Activated CD4-positive, alpha-beta T cell treated with anti-CD3 and anti-CD28 coated beads, Interleukin-2, amount 10 ng/mL, durations not matched to agents 7 days and 5 days (primary cell): ENCODE results near the gene LRP1. TPM values are rescaled to one million over a fixed set of nuclear protein-coding genes. Genes with fewer than 3 reads are reported as not detected.

ENCODE experiments used
- microRNA-seq: library from miRNA; unstranded; fragments of <30 nt; microRNA quantifications from one replicate; pipeline ENCODE4 v1.2.0, GENCODE V29; 2021; ENCODE audit warnings: borderline microRNAs expressed, borderline replicate concordance
- total RNA-seq, 2 experiments: library from RNA; stranded (reverse); gene quantifications; one replicate each; pipeline ENCODE4 v1.2.3, GENCODE V29; 2021

LRP1 gene
- total RNA-seq, 2 experiments from 2014 or later, result 0.94 TPM

Small RNA genes within 50 kb of the gene (microRNA-seq; reads per million reads assigned to microRNA genes)
- gene MIR1228, result not detected

Other genes starting within 250 kb of the LRP1 start
- gene SDR9C7, start 194.1 kb upstream of the LRP1 start, total RNA-seq, result not detected
- gene RDH16, start 170.9 kb upstream of the LRP1 start, total RNA-seq, result under 1 TPM; 0.31 to 0.35 TPM
- 1 to 10 TPM; 8.8 to 9.5 TPM for gene ZBTB39, start 121.9 kb upstream of the LRP1 start, total RNA-seq
- gene TAC3, start 112.0 kb upstream of the LRP1 start, total RNA-seq, result under 1 TPM in 1 of 2 experiments, not detected in 1; 0.25 TPM
- gene MYO1A, start 78.4 kb upstream of the LRP1 start, total RNA-seq, result 1 to 10 TPM; 1.4 to 2.9 TPM
- 10 to 100 TPM; 50.2 to 54.3 TPM for gene NEMP1, start 49.7 kb upstream of the LRP1 start, total RNA-seq
- 1 to 10 TPM; 5.5 to 6.8 TPM for gene NAB2, start 39.4 kb upstream of the LRP1 start, total RNA-seq
- gene STAT6, start 17.1 kb upstream of the LRP1 start, total RNA-seq, result 100 to 1,000 TPM; 239 to 242 TPM
- not detected for gene LRP1-AS, start 19.1 kb downstream of the LRP1 start, total RNA-seq
- gene NXPH4, start 88.3 kb downstream of the LRP1 start, total RNA-seq, result under 1 TPM; 0.29 to 0.32 TPM
- gene SHMT2, start 101.2 kb downstream of the LRP1 start, total RNA-seq, result 100 to 1,000 TPM; 137 to 141 TPM
- 1 to 10 TPM; 5.1 to 5.2 TPM for gene STAC3, start 122.7 kb downstream of the LRP1 start, total RNA-seq